ENCODE results near the gene CMTM8.

The CMTM8 gene

GRCh38 chr3:32310336-32310735 lies 71.9 kb downstream of the CMTM8 start:
- no peak for DNase-seq

- DNase-seq: no peak
Measured at GRCh38 chr3:32310918-32311839, 72.7 kb downstream of the CMTM8 start.

GRCh38 chr3:32312251-32312650 lies 73.8 kb downstream of the CMTM8 start:
- no peak for DNase-seq

- DNase-seq: no peak
Measured at GRCh38 chr3:32313169-32313568, 74.7 kb downstream of the CMTM8 start.

GRCh38 chr3:32313723-32314473 lies 75.4 kb downstream of the CMTM8 start:
- peak; percentile 64 for DNase-seq

- no peak for DNase-seq
Measured at GRCh38 chr3:32315441-32315840, 77.0 kb downstream of the CMTM8 start.

GRCh38 chr3:32316319-32316718 lies 77.8 kb downstream of the CMTM8 start:
- no peak for DNase-seq

- no peak for DNase-seq
Measured at GRCh38 chr3:32316976-32317375, 78.5 kb downstream of the CMTM8 start.

- DNase-seq: no peak
Measured at GRCh38 chr3:32319607-32320006, 81.1 kb downstream of the CMTM8 start.

GRCh38 chr3:32320080-32320479 lies 81.6 kb downstream of the CMTM8 start:
- no peak for DNase-seq

- DNase-seq: no peak
Measured at GRCh38 chr3:32321095-32321790, 82.8 kb downstream of the CMTM8 start.

GRCh38 chr3:32322311-32322710 lies 83.8 kb downstream of the CMTM8 start:
- no peak for DNase-seq

- no peak for DNase-seq
Measured at GRCh38 chr3:32323604-32324003, 85.1 kb downstream of the CMTM8 start.

GRCh38 chr3:32325201-32325600 lies 86.7 kb downstream of the CMTM8 start:
- no peak for DNase-seq

GRCh38 chr3:32325927-32326326 lies 87.4 kb downstream of the CMTM8 start:
- DNase-seq: no peak

- DNase-seq: no peak
Measured at GRCh38 chr3:32326795-32327194, 88.3 kb downstream of the CMTM8 start.

- peak; percentile 44 for DNase-seq
Measured at GRCh38 chr3:32334675-32335074, 96.2 kb downstream of the CMTM8 start.

GRCh38 chr3:32335365-32336112 lies 97.1 kb downstream of the CMTM8 start:
- DNase-seq: no peak

- DNase-seq: no peak
Measured at GRCh38 chr3:32336113-32336498, 97.6 kb downstream of the CMTM8 start.

- no peak for DNase-seq
Measured at GRCh38 chr3:32337505-32337904, 99.0 kb downstream of the CMTM8 start.

GRCh38 chr3:32340039-32340438 lies 101.6 kb downstream of the CMTM8 start:
- DNase-seq: peak; percentile 48

GRCh38 chr3:32340611-32341365 lies 102.3 kb downstream of the CMTM8 start:
- no peak for DNase-seq
